Left hindlimb (tissue), 1 donor: ENCODE results near the gene PITPNM2.

Source experiments
- DNase-seq: peaks from one replicate; pipeline ENCODE4 v3.0.0-alpha.2; 2018

Gene PITPNM2

GRCh38 chr12:123150744-123151456 is at the start of gene PITPNM2:
Gene PITPNM2 (minus strand): TSS chr12:123151090. CDS start chr12:123034590, 116,500 bp downstream.
- DNase-seq: peak; percentile 66

GRCh38 chr12:123200414-123200813 is 49.5 kb upstream of the PITPNM2 start:
- no peak for DNase-seq

- DNase-seq: no peak
Measured at GRCh38 chr12:123199936-123200335, 49.0 kb upstream of the PITPNM2 start.

- no peak for DNase-seq
Measured at GRCh38 chr12:123187637-123188036, 36.7 kb upstream of the PITPNM2 start.

- no peak for DNase-seq
Measured at GRCh38 chr12:123180171-123180570, 29.3 kb upstream of the PITPNM2 start.

GRCh38 chr12:123171967-123172366 is 21.1 kb upstream of the PITPNM2 start:
- no peak for DNase-seq

- no peak for DNase-seq
Measured at GRCh38 chr12:123167329-123167728, 16.4 kb upstream of the PITPNM2 start.

GRCh38 chr12:123165537-123165936 is 14.6 kb upstream of the PITPNM2 start:
- DNase-seq: no peak

- DNase-seq: no peak
Measured at GRCh38 chr12:123164710-123165261, 13.9 kb upstream of the PITPNM2 start.

- no peak for DNase-seq
Measured at GRCh38 chr12:123164222-123164621, 13.3 kb upstream of the PITPNM2 start.

GRCh38 chr12:123163227-123163626 is 12.3 kb upstream of the PITPNM2 start:
- DNase-seq: no peak

GRCh38 chr12:123160801-123161487 is 10.1 kb upstream of the PITPNM2 start:
- no peak for DNase-seq

- DNase-seq: no peak
Measured at GRCh38 chr12:123153906-123154305, 3.0 kb upstream of the PITPNM2 start.

GRCh38 chr12:123152833-123153232 is 1.9 kb upstream of the PITPNM2 start:
- no peak for DNase-seq

GRCh38 chr12:123151457-123152454 is 866 bp upstream of the PITPNM2 start:
- no peak for DNase-seq

GRCh38 chr12:123150275-123150743 is 581 bp downstream of the PITPNM2 start:
- peak; percentile 39 for DNase-seq

GRCh38 chr12:123149501-123150274 is 1.2 kb downstream of the PITPNM2 start:
- no peak for DNase-seq

GRCh38 chr12:123149088-123149487 is 1.8 kb downstream of the PITPNM2 start:
- no peak for DNase-seq

- DNase-seq: no peak
Measured at GRCh38 chr12:123148655-123149054, 2.2 kb downstream of the PITPNM2 start.

GRCh38 chr12:123148223-123148622 is 2.7 kb downstream of the PITPNM2 start:
- no peak for DNase-seq

GRCh38 chr12:123145211-123145610 is 5.7 kb downstream of the PITPNM2 start:
- no peak for DNase-seq
